Keratinocyte (primary cell): ENCODE results near the gene TRIM38.

Source experiments
- CTCF ChIP-seq, 3 experiments: IDR thresholded peaks in 1 of 3; conservative IDR thresholded peaks in 1 of 3; optimal IDR thresholded peaks in 1 of 3; 2 replicates in 2 of 3; 3 replicates in 1 of 3; pipeline versions ENCODE3 to v1.5.1; 2011; ENCODE audit warnings: low read length in 3 of 3, mild to moderate bottlenecking in 3 of 3, moderate library complexity in 2 of 3, control low read depth in 1 of 3, inconsistent platforms in 1 of 3; ENCODE audit not compliant: insufficient read depth in 2 of 3; ENCODE audit errors: extremely low read depth in 1 of 3
- EZH2 ChIP-seq: IDR thresholded peaks from one replicate; pipeline ENCODE4 v1.6.1; 2012; ENCODE audit warnings: inconsistent platforms, mild to moderate bottlenecking, low read length, moderate library complexity

- TF ChIP-seq EZH2 (no peak), CTCF (optimal IDR thresholded peaks at IDR 0.05 in 1 of 3, IDR thresholded peaks at IDR 0.05 in 1 of 3, conservative IDR thresholded peaks at IDR 0.05 in 1 of 3; ENCODE audit: extremely low read depth in 1 of 3, insufficient read depth in 2 of 3, low read length in 3 of 3) (no peak)
Observed at GRCh38 chr6:26034905-26035304, 72.3 kb downstream of the TRIM38 start.
